Activated CD8-positive, alpha-beta T cell treated with anti-CD3 and anti-CD28 coated beads, Interleukin-2, amount 10 ng/mL, durations not matched to agents 7 days and 5 days (primary cell): ENCODE measurements around the gene NOL12. TPM values are rescaled to one million over a fixed set of nuclear protein-coding genes. Genes with fewer than 3 reads are reported as not detected.
A peak's percentile ranks its signal among the peaks of the same experiment; 100 is the strongest.
"Not testable (repeated sequence)": the region's sequence is repeated elsewhere in the genome, so short reads cannot be mapped to it uniquely, and the experiment has no call there.

Experiments used
- ATAC-seq: fragments of 150-1000 bp; cut with Tn5 transposase; one replicate; pipeline ENCODE4 v1.10.0; 2021; ENCODE audit warnings: moderate library complexity
- CTCF ChIA-PET: fragments of 350-600 bp; sonication (Branson Sonifier 250); formaldehyde crosslinking; loops from one replicate; lab custom pipeline; 2021; ENCODE audit warnings: antibody characterized with exemption; lab: Charles Lee
- POLR2A ChIA-PET: fragments of 350-600 bp; sonication (Branson Sonifier 250); formaldehyde crosslinking; loops from one replicate; lab custom pipeline; 2021; ENCODE audit warnings: antibody characterized with exemption; lab: Charles Lee
- DNase-seq: peaks from one replicate; pipeline ENCODE4 v3.0.0-alpha.2; 2020
- H3K27ac Mint-ChIP-seq: one replicate; pipeline ENCODE4 v1.8.0; 2021; ENCODE audit warnings: mild to moderate bottlenecking, mixed read lengths
- H3K27me3 Mint-ChIP-seq: one replicate; pipeline ENCODE4 v1.8.0; 2021; ENCODE audit warnings: low read depth, mixed read lengths
- H3K36me3 Mint-ChIP-seq: one replicate; pipeline ENCODE4 v1.8.0; 2021; ENCODE audit warnings: low read depth, mixed read lengths
- H3K4me1 Mint-ChIP-seq: one replicate; pipeline ENCODE4 v1.8.0; 2021; ENCODE audit warnings: low read depth, mixed read lengths
- H3K4me3 Mint-ChIP-seq: one replicate; pipeline ENCODE4 v1.8.0; 2021; ENCODE audit warnings: mild to moderate bottlenecking, mixed read lengths
- H3K9me3 Mint-ChIP-seq: one replicate; pipeline ENCODE4 v1.8.0; 2022; ENCODE audit warnings: mixed read lengths; ENCODE audit not compliant: insufficient read depth
- total RNA-seq, 2 experiments: library from RNA; stranded (reverse); gene quantifications; one replicate each; pipeline ENCODE4 v1.2.3, GENCODE V29; 2021

The NOL12 gene
- total RNA-seq, 2 experiments from 2014 or later: 42.6 to 45.3 TPM

- Mint-ChIP-seq H3K4me3 (no peak overlapping the region), H3K27ac (no peak overlapping the region), H3K9me3 (no peaks in the 10 kb centered on the region), H3K36me3 (peaks cover 79% of the 10 kb centered on the region), H3K4me1 (peaks cover 27% of the 10 kb centered on the region), H3K27me3 (no peaks in the 10 kb centered on the region)
- CTCF ChIA-PET: interaction anchor here (1.7 kb wide), 1 partner anchor 10 kb away, joined by 5 read pairs; no protein-coding TSS in a partner anchor
- ATAC-seq (no peak), DNase-seq (no peak)
- POLR2A ChIA-PET: no interaction called here
Observed at GRCh38 chr22:37647317-37647716, 38.8 kb upstream of the NOL12 start.

- POLR2A ChIA-PET: interaction anchor here (1.3 kb wide), 1 partner anchor 15 kb away, joined by 3 read pairs; no protein-coding TSS in a partner anchor
- no peak for DNase-seq
- CTCF ChIA-PET: interaction anchor here (1.1 to 1.7 kb wide), 2 partner anchors 11 to 34 kb away, joined by 3 to 5 read pairs; no protein-coding TSS in a partner anchor
- H3K4me1 Mint-ChIP-seq: peaks cover 21% of the 10 kb centered on the region
- ATAC-seq: no peak
- no peaks in the 10 kb centered on the region for H3K9me3 Mint-ChIP-seq
- no peak overlapping the region for H3K4me3 Mint-ChIP-seq
- no peak overlapping the region for H3K27ac Mint-ChIP-seq
- H3K27me3 Mint-ChIP-seq: no peaks in the 10 kb centered on the region
- peaks cover 75% of the 10 kb centered on the region for H3K36me3 Mint-ChIP-seq
Observed at GRCh38 chr22:37647928-37648327, 38.2 kb upstream of the NOL12 start.

GRCh38 chr22:37650463-37651136, 35.5 kb upstream of the NOL12 start:
- no peak for ATAC-seq
- CTCF ChIA-PET: interaction anchor here (0.9 to 2.8 kb wide), 3 partner anchors 8 to 31 kb away, joined by 3 to 12 read pairs (median 7); no protein-coding TSS in a partner anchor
- H3K4me1 Mint-ChIP-seq: peaks cover 4% of the 10 kb centered on the region
- no peaks in the 10 kb centered on the region for H3K9me3 Mint-ChIP-seq
- POLR2A ChIA-PET: no interaction called here
- DNase-seq: no peak
- no peaks in the 10 kb centered on the region for H3K27me3 Mint-ChIP-seq
- H3K36me3 Mint-ChIP-seq: peaks cover 63% of the 10 kb centered on the region
- no peak overlapping the region for H3K27ac Mint-ChIP-seq
- no peak overlapping the region for H3K4me3 Mint-ChIP-seq

- no peak overlapping the region for H3K4me3 Mint-ChIP-seq
- peaks cover 43% of the 10 kb centered on the region for H3K36me3 Mint-ChIP-seq
- CTCF ChIA-PET: interaction anchor here (1.0 kb wide), 2 partner anchors 13 to 47 kb away, joined by 3 read pairs; no protein-coding TSS in a partner anchor
- H3K27me3 Mint-ChIP-seq: no peaks in the 10 kb centered on the region
- ATAC-seq (no peak), DNase-seq (no peak)
- no peaks in the 10 kb centered on the region for H3K9me3 Mint-ChIP-seq
- peaks cover 10% of the 10 kb centered on the region for H3K4me1 Mint-ChIP-seq
- peak overlapping the region; percentile 60 for H3K27ac Mint-ChIP-seq
- POLR2A ChIA-PET: interaction anchor here (0.6 to 1.5 kb wide), 2 partner anchors 9 to 12 kb away, joined by 3 read pairs; no protein-coding TSS in a partner anchor
Observed at GRCh38 chr22:37654563-37655251, 31.4 kb upstream of the NOL12 start.

- Mint-ChIP-seq H3K36me3 (peaks cover 38% of the 10 kb centered on the region), H3K27me3 (no peaks in the 10 kb centered on the region), H3K9me3 (no peaks in the 10 kb centered on the region), H3K4me3 (no peak overlapping the region), H3K27ac (no peak overlapping the region), H3K4me1 (peaks cover 15% of the 10 kb centered on the region)
- ATAC-seq (no peak), DNase-seq (no peak)
- POLR2A ChIA-PET: interaction anchor here (0.6 to 1.5 kb wide), 2 partner anchors 9 to 12 kb away, joined by 3 read pairs; no protein-coding TSS in a partner anchor
- CTCF ChIA-PET: interaction anchor here (1.0 kb wide), 2 partner anchors 13 to 48 kb away, joined by 3 read pairs; no protein-coding TSS in a partner anchor
Observed at GRCh38 chr22:37655252-37655563, 30.9 kb upstream of the NOL12 start.

- H3K4me3 Mint-ChIP-seq, H3K27me3 Mint-ChIP-seq, H3K9me3 Mint-ChIP-seq, DNase-seq, ATAC-seq: not testable (repeated sequence)
- ChIA-PET CTCF (interaction anchor here (4.3 to 9.5 kb wide), 3 partner anchors 17 to 49 kb away, joined by 23 to 241 read pairs (median 201); partner anchors contain the start of genes GGA1, LGALS1 and SH3BP1), POLR2A (interaction anchor here (0.7 to 2.9 kb wide), 3 partner anchors 8 to 19 kb away, joined by 3 to 19 read pairs (median 3); partner anchors contain the start of gene LGALS1)
- Mint-ChIP-seq H3K27ac (peak overlapping the region; percentile 73), H3K4me1 (peaks cover 28% of the 10 kb centered on the region), H3K36me3 (peaks cover 33% of the 10 kb centered on the region)
Observed at GRCh38 chr22:37656583-37656982, 29.6 kb upstream of the NOL12 start.

GRCh38 chr22:37657590-37658132, 28.5 kb upstream of the NOL12 start:
- DNase-seq (no peak), ATAC-seq (no peak)
- Mint-ChIP-seq H3K4me3 (peak overlapping the region; percentile 78), H3K9me3 (no peaks in the 10 kb centered on the region), H3K36me3 (peaks cover 34% of the 10 kb centered on the region), H3K27me3 (no peaks in the 10 kb centered on the region), H3K4me1 (peaks cover 36% of the 10 kb centered on the region), H3K27ac (peak overlapping the region; percentile 87)
- ChIA-PET CTCF (interaction anchor here (0.8 to 9.5 kb wide), 14 partner anchors 12 to 415 kb away, joined by 3 to 241 read pairs (median 8); partner anchors contain the start of genes GGA1, LGALS1, NOL12 and SH3BP1), POLR2A (interaction anchor here (0.8 to 2.9 kb wide), 12 partner anchors 14 to 49 kb away, joined by 3 to 21 read pairs (median 6); partner anchors contain the start of genes GGA1, LGALS1 and SH3BP1)

- H3K9me3 Mint-ChIP-seq: no peaks in the 10 kb centered on the region
- ChIA-PET POLR2A (interaction anchor here (0.7 to 2.9 kb wide), 16 partner anchors 13 to 50 kb away, joined by 3 to 21 read pairs (median 6); partner anchors contain the start of genes GGA1, LGALS1, NOL12 and SH3BP1), CTCF (interaction anchor here (0.8 to 9.5 kb wide), 15 partner anchors 9 to 416 kb away, joined by 3 to 241 read pairs (median 8); partner anchors contain the start of genes GGA1, LGALS1, NOL12 and SH3BP1)
- H3K4me3 Mint-ChIP-seq: peak within 1 kb of the TSS; percentile 87
- peaks cover 27% of the 10 kb centered on the region for H3K36me3 Mint-ChIP-seq
- ATAC-seq: peak; percentile 98
- peak; percentile 99 for DNase-seq
- H3K27me3 Mint-ChIP-seq: no peaks in the 10 kb centered on the region
- peak within 1 kb of the TSS; percentile 87 for H3K27ac Mint-ChIP-seq
- peaks cover 37% of the 10 kb centered on the region for H3K4me1 Mint-ChIP-seq
Observed at GRCh38 chr22:37658133-37659065, 27.7 kb upstream of the NOL12 start, which contains the start of gene PDXP. Gene PDXP, plus strand, starts transcription at chr22:37658723. Its CDS starts 60 bp downstream, at chr22:37658783.

- peak overlapping the region; percentile 64 for H3K27ac Mint-ChIP-seq
- no peak for DNase-seq
- peaks cover 24% of the 10 kb centered on the region for H3K36me3 Mint-ChIP-seq
Observed at GRCh38 chr22:37659066-37659896, 26.9 kb upstream of the NOL12 start.

More at GRCh38 chr22:37659066-37659896, 26.9 kb upstream of the NOL12 start:
- no peak for ATAC-seq
- Mint-ChIP-seq H3K4me1 (peaks cover 39% of the 10 kb centered on the region), H3K9me3 (no peaks in the 10 kb centered on the region), H3K4me3 (peak overlapping the region; percentile 87), H3K27me3 (no peaks in the 10 kb centered on the region)
- CTCF ChIA-PET: interaction anchor here (1.2 to 9.5 kb wide), 9 partner anchors 9 to 237 kb away, joined by 3 to 241 read pairs (median 10); partner anchors contain the start of genes GGA1, LGALS1 and SH3BP1
- POLR2A ChIA-PET: interaction anchor here (0.7 to 2.9 kb wide), 12 partner anchors 12 to 51 kb away, joined by 3 to 19 read pairs (median 7); partner anchors contain the start of genes GGA1, LGALS1, NOL12 and SH3BP1
